ENCODE results near the gene SASH3.

SASH3 gene

DNA sequence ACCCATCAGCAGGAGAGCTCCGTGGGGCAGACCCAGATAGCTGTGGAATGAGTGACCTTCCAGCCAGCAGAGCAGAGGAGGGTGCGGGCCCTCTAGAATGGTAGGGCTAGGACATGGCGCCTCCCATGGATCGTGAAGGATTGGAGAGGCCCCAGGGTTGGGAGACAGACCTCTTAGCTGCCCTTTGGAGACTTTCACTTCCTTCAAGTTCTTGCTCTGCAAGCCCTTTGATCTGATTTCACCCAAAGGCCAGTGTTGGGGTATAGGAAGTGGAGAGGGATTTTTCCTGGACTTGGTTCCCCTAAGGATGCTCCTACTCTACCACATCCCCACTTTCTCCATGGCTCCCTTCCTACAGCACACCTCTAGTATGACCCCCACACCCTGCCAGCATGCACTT, 3.0 kb downstream of the SASH3 start:
- peak overlapping the region; percentile 96 for H3K27ac Mint-ChIP-seq
- no peaks in the 10 kb centered on the region for H3K27me3 Mint-ChIP-seq
- peaks cover 73% of the 10 kb centered on the region for H3K36me3 Mint-ChIP-seq (ENCODE audit: low read depth)
- H3K4me3 Mint-ChIP-seq: peak overlapping the region; percentile 96
- no peaks in the 10 kb centered on the region for H3K9me3 Mint-ChIP-seq
- peaks cover 58% of the 10 kb centered on the region for H3K4me1 Mint-ChIP-seq (ENCODE audit: low read depth)
- intact Hi-C loops (cut with micrococcal nuclease): loop anchor here (5.0 to 10.0 kb wide), 2 partner anchors 40 to 48 kb away; partner anchors contain the start of gene XPNPEP2

DNA sequence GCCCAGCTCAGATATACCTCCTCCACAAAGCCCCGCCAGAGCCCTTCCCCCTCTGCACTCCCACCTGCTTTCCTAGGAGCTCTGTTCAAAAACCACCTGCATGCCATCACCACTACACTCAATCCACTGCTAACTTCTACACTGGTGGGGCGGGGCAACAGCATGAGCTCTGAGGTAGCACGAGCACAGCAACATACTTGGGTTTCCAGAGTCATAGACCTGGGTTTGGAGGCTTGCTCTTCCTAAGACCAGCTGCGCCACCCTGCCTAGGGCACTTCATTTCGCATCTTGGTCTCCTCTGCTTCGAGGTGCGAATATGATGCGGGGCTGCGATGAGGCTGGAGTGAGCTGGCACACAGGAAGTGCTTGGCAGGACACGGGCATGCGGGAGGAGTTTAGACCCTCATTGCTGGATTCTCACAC, 3.6 kb downstream of the SASH3 start:
- peak overlapping the region; percentile 96 for H3K27ac Mint-ChIP-seq
- H3K9me3 Mint-ChIP-seq: no peaks in the 10 kb centered on the region
- intact Hi-C loops (cut with micrococcal nuclease): loop anchor here (5.0 to 10.0 kb wide), 2 partner anchors 39 to 49 kb away; partner anchors contain the start of gene XPNPEP2
- peaks cover 58% of the 10 kb centered on the region for H3K4me1 Mint-ChIP-seq (ENCODE audit: low read depth)
- peaks cover 79% of the 10 kb centered on the region for H3K36me3 Mint-ChIP-seq (ENCODE audit: low read depth)
- H3K4me3 Mint-ChIP-seq: peak overlapping the region; percentile 96
- no peaks in the 10 kb centered on the region for H3K27me3 Mint-ChIP-seq

DNA sequence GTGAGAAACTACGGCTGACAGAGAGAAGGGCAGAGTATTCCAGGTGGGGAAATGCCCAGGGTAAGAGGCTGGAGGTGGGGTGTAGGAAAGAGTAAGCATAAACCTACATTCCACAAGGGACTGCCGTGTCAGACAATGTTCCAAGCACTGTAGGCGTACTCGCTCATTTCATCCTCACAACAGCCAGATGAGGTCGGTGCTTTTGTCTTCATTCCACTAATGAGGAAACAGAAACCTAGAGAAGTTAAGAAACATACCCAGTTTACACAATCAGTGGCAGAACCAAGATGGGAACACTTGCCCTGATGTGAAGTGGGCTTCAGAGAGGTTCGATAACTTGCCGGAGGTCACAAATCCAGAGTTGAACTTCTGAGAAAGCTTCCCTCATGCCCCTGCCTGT, 4.6 kb downstream of the SASH3 start:
- Mint-ChIP-seq H3K4me1 (ENCODE audit: low read depth) (peaks cover 58% of the 10 kb centered on the region), H3K27me3 (no peaks in the 10 kb centered on the region), H3K36me3 (ENCODE audit: low read depth) (peaks cover 89% of the 10 kb centered on the region), H3K4me3 (peak overlapping the region; percentile 96), H3K9me3 (no peaks in the 10 kb centered on the region), H3K27ac (peak overlapping the region; percentile 51)
- intact Hi-C loops (cut with micrococcal nuclease): loop anchor here (2.0 to 10.0 kb wide), 3 partner anchors 14 to 50 kb away; partner anchors contain the start of gene XPNPEP2

DNA sequence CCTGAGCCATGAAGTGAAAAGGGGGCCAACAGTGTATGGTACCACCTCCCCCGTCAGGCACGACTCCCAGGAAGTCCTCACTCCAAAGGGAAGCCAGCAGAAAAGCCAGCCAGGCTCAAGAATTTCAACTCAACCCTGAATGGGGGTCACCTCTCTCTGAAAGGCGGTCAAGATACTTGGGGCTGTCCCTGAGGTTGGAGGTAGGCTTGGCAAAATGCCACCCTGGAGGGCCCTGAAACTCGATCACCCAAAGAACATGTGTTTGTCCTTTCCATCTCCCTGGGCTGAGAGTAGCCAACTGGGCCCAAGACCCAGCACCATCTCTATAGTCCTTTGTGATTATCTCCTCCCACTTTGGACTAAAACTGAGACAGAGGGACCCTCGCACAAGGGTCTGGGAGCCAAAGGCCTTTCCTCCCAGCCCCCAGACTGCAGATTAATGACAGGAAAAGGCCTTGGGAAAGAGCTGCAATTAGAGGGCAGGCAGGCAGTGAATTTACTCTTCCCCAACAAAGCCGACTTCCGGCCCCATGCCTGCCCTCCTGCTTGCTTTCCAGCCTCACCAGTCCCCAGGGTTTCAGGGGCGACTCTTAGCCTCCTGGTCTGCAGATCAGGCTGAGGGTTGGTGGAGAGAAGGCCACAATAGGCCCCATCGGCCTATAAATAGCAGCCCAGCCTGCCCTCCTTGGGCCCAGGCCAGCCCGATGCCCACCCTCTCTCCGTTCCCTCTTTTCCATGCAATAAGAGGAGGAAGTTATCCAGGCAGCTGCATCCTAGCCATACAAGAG, 5.6 kb downstream of the SASH3 start:
- Mint-ChIP-seq H3K27ac (peak overlapping the region; percentile 86), H3K27me3 (no peaks in the 10 kb centered on the region), H3K36me3 (ENCODE audit: low read depth) (peaks cover 92% of the 10 kb centered on the region), H3K4me3 (peak overlapping the region; percentile 58), H3K9me3 (no peaks in the 10 kb centered on the region), H3K4me1 (ENCODE audit: low read depth) (peaks cover 55% of the 10 kb centered on the region)
- intact Hi-C loops (cut with micrococcal nuclease): loop anchor here (2.0 to 10.0 kb wide), 2 partner anchors 13 to 51 kb away; partner anchors contain the start of gene XPNPEP2

DNA sequence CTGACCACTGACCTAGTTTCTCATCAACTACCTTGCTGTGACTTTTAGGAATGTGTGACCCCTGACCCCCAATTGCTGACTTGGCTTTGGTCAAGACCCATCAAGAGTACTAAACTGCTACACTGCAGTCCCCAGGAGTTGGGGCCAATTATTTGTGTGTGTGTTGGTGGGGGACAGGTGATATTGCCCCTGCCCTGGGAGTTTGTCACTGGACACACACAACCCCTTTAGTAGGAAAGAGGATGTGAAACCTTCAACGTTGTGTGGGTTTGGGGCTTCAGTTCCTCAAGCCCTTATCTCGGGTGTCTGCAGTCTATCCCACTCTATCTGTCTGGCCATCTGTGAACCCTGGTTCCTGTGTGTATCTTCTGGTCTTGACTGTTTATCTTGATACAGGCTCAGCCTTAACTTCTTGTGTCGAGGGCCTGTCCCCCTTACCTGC, 6.5 kb downstream of the SASH3 start:
- Mint-ChIP-seq H3K9me3 (no peaks in the 10 kb centered on the region), H3K27me3 (no peaks in the 10 kb centered on the region), H3K36me3 (ENCODE audit: low read depth) (peaks cover 95% of the 10 kb centered on the region), H3K4me3 (peak overlapping the region; percentile 58), H3K4me1 (ENCODE audit: low read depth) (peaks cover 57% of the 10 kb centered on the region), H3K27ac (peak overlapping the region; percentile 86)
- intact Hi-C loops (cut with micrococcal nuclease): loop anchor here (10.0 kb wide), 1 partner anchor 51 kb away; the partner anchor contains the start of gene XPNPEP2

DNA sequence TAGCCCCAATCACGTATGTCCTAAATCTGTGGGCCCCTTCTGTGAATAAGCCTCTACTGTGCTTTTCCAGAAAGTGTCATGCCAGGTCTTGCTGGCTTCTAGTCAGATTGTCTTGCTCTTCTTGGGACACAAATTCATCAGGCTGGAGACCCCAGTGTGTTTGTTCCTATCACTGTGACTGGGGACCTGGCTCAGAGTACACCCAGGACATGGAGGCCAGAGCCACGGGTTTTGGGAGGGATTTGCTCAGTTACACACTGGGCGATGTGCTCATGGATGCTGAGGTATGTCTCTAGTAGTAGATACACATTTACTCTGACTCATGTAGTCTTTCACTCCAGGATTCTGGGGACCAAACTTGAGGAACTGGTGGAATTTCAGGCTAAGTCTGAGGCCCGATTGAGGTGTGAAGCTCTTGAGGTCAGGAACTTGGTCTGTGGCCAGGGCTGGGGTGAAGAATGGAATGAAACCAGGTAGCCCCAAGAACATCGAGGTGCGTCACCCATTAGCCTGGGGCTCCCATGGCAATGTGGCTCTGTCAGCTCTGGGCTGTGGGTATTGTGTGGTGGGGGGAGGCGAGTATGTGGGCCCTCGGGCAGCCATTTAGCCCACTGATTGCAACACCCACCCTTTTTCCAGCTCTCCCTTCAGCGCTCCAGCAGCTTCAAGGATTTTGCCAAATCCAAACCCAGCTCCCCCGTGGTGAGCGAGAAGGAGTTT, 7.7 kb downstream of the SASH3 start:
- Mint-ChIP-seq H3K4me3 (peak overlapping the region; percentile 39), H3K27ac (peak overlapping the region; percentile 73), H3K4me1 (ENCODE audit: low read depth) (peaks cover 54% of the 10 kb centered on the region), H3K36me3 (ENCODE audit: low read depth) (peaks cover 96% of the 10 kb centered on the region), H3K9me3 (no peaks in the 10 kb centered on the region), H3K27me3 (no peaks in the 10 kb centered on the region)
- intact Hi-C loops (cut with micrococcal nuclease): loop anchor here (10.0 kb wide), 1 partner anchor 53 kb away; the partner anchor contains the start of gene XPNPEP2

DNA sequence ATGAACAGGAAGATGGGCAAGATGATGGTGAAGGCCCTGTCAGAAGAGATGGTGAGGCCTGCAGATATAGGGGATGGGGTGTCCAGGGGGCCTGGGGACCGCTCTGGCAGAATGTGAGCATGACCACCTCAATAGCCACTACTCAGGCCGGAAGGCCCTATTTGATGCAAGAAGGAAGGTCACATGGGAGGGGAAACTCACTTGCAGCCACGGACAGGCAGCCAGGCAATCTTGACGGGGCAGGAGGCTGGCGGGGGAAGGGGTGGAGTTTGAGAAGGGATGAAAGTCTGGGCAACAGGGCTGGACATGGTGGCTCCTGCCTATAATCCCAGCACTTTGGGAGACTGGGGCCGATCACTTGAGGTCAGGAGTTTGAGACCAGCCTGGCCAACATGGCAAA, 8.8 kb downstream of the SASH3 start:
- Mint-ChIP-seq H3K4me1 (ENCODE audit: low read depth) (peaks cover 54% of the 10 kb centered on the region), H3K36me3 (ENCODE audit: low read depth) (peaks cover 96% of the 10 kb centered on the region), H3K27ac (peak overlapping the region; percentile 22), H3K4me3 (no peak overlapping the region), H3K27me3 (no peaks in the 10 kb centered on the region), H3K9me3 (no peaks in the 10 kb centered on the region)
- intact Hi-C loops (cut with micrococcal nuclease): loop anchor here (10.0 kb wide), 1 partner anchor 54 kb away; the partner anchor contains the start of gene XPNPEP2

DNA sequence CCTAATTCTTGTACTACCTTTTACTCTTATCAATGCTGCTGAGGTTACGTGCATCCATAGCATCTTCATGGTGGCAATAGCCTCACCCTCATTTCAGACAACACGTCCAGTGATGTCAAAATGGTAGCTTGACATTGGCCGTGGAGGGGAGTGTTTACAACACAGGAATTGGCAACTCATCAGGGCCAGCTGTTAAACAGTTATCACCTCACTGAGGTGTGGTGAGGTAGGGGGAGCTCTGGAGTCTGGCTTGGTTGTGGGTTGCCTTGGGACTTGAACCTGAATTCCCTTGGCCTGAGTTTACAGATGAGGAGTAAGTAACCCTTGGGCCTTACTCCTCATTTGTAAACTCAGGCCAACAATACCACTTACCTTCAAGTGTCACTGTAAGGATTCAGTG, 10.4 kb downstream of the SASH3 start:
- Mint-ChIP-seq H3K4me3 (no peak overlapping the region), H3K4me1 (ENCODE audit: low read depth) (peaks cover 64% of the 10 kb centered on the region), H3K9me3 (no peaks in the 10 kb centered on the region), H3K36me3 (ENCODE audit: low read depth) (peaks cover 100% of the 10 kb centered on the region), H3K27ac (no peak overlapping the region), H3K27me3 (no peaks in the 10 kb centered on the region)
- intact Hi-C loops (cut with micrococcal nuclease): no loop called here

DNA sequence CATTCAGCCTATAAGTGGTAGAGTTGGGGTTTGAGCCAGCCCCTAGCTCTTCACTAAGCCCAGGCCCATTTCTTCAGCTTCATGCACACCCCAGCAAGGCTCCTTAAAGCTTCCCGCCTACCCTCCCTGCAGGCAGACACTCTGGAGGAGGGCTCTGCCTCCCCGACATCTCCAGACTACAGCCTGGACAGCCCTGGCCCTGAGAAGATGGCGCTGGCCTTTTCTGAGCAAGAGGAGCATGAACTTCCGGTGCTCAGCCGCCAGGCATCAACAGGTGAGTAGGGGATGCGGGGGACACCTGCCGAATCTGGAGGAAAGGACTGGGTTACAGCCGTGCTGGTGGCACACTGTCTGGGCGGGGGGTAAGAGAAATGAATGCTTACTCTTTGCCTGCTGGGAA, 11.1 kb downstream of the SASH3 start:
- Mint-ChIP-seq H3K36me3 (ENCODE audit: low read depth) (peaks cover 100% of the 10 kb centered on the region), H3K27me3 (no peaks in the 10 kb centered on the region), H3K4me3 (no peak overlapping the region), H3K9me3 (no peaks in the 10 kb centered on the region), H3K4me1 (ENCODE audit: low read depth) (peaks cover 64% of the 10 kb centered on the region), H3K27ac (no peak overlapping the region)
- intact Hi-C loops (cut with micrococcal nuclease): no loop called here

DNA sequence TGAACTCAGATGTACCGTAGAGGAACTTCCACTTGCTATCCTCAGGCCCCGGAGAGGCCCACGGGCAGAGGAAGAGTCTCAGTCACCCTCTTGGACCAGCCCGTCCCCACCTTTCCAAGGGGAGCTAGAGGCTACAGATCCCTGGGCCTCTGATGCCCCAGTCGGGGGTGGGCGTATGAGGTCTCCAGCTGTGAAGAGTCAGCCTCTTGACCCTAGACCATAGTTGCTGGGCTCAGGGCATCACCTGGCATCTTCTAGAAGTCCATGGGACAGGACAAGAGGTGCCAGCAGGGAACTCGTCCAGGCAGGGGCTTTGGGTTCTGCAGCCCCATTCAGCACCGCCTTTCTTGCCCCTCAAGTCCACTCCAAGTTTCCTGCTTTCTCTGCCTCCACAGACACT, 11.6 kb downstream of the SASH3 start:
- Mint-ChIP-seq H3K36me3 (ENCODE audit: low read depth) (peaks cover 100% of the 10 kb centered on the region), H3K4me1 (ENCODE audit: low read depth) (peaks cover 64% of the 10 kb centered on the region), H3K27me3 (no peaks in the 10 kb centered on the region), H3K27ac (no peak overlapping the region), H3K9me3 (no peaks in the 10 kb centered on the region), H3K4me3 (no peak overlapping the region)
- intact Hi-C loops (cut with micrococcal nuclease): no loop called here

DNA sequence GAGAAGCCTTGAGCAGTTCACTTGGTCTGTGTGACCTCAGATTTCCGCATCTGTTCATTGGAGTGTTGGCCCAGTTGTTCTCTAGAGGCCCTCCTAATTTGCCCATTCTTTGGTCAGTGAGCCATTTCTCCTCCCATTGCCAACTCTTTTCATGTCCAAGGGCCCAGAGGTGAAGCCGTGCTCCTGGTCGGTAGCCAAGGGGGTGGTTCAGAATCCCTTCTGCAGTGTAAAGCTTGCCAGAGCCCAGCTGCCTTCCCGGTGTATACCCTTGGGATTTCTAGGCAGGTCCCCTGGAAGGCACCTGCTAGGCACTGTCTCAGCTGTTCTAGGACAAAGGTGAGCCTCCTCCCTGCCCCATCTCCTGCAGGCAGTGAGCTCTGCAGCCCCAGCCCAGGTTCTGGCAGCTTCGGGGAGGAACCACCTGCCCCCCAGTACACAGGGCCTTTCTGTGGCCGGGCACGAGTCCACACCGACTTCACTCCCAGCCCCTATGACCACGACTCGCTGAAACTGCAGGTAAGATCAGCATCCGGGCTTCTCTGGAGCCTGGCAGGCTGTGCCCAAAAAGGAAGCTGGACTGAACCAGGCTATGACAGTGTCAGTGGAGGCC, 12.3 kb downstream of the SASH3 start:
- H3K4me1 Mint-ChIP-seq (ENCODE audit: low read depth): peaks cover 62% of the 10 kb centered on the region
- no peaks in the 10 kb centered on the region for H3K27me3 Mint-ChIP-seq
- peaks cover 97% of the 10 kb centered on the region for H3K36me3 Mint-ChIP-seq (ENCODE audit: low read depth)
- H3K27ac Mint-ChIP-seq: no peak overlapping the region
- no peak overlapping the region for H3K4me3 Mint-ChIP-seq
- H3K9me3 Mint-ChIP-seq: no peaks in the 10 kb centered on the region
- intact Hi-C loops (cut with micrococcal nuclease): no loop called here

DNA sequence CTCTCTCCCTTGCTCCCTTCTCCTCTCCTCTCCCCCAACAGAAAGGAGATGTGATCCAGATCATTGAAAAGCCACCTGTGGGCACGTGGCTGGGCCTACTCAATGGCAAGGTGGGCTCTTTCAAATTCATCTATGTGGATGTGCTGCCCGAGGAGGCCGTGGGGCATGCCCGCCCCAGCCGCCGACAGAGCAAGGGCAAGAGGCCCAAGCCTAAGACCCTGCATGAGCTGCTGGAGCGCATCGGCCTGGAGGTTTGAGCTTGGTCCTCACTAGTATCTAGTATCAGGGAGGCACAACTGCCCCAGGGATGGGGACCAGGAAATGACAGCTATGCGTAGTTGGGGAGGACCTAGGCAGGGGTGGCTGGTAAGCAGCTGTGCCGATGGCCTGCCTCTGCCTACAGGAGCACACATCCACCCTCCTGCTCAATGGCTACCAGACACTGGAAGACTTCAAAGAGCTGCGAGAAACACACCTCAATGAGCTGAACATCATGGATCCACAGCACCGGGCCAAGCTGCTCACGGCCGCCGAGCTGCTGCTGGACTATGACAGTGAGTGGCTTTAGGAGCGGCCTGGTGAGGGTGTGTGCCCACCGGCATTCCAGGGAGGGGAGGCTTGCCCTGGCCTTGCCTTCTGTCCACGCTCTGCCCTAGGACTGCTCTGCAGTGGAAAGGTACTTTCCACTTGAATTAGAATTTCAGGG, 13.0 kb downstream of the SASH3 start:
- Mint-ChIP-seq H3K36me3 (ENCODE audit: low read depth) (peaks cover 97% of the 10 kb centered on the region), H3K27ac (peak overlapping the region; percentile 15)

DNA sequence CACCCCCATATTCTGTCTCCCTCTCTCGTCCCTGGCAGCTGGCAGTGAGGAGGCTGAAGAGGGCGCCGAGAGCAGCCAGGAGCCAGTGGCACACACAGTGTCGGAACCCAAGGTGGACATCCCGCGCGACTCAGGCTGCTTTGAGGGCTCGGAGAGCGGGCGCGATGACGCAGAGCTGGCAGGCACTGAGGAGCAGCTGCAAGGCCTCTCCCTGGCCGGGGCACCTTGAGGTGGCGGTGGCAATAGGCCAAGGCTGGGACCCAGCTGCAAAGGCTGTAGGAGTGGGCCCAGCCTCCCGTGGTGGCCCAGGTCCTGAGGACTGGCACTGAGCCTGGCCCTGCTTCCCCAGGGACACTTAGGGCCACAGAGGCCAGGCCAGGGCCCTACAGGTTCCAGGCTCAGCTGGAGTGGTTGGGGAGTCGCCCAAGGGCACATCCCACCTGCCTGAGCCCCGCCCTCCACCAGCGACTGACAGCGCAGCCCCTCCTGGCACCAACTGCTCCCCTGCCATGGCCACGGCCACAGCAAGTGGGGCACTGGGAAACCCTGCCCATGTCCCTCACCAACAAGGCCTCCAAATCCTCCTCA, 13.9 kb downstream of the SASH3 start:
- peak overlapping the region; percentile 15 for H3K27ac Mint-ChIP-seq
- H3K36me3 Mint-ChIP-seq (ENCODE audit: low read depth): peaks cover 87% of the 10 kb centered on the region
- intact Hi-C loops (cut with micrococcal nuclease): no loop called here
- no peaks in the 10 kb centered on the region for H3K9me3 Mint-ChIP-seq
- H3K4me3 Mint-ChIP-seq: no peak overlapping the region
- H3K4me1 Mint-ChIP-seq (ENCODE audit: low read depth): peaks cover 62% of the 10 kb centered on the region
- no peaks in the 10 kb centered on the region for H3K27me3 Mint-ChIP-seq

More for the DNA sequence above, 13.0 kb downstream of the SASH3 start:
- intact Hi-C loops (cut with micrococcal nuclease): no loop called here
- Mint-ChIP-seq H3K4me3 (no peak overlapping the region), H3K4me1 (ENCODE audit: low read depth) (peaks cover 63% of the 10 kb centered on the region), H3K9me3 (no peaks in the 10 kb centered on the region), H3K27me3 (no peaks in the 10 kb centered on the region)
